ENCODE measurements around the gene WFDC2. TPM values are rescaled to one million over a fixed set of nuclear protein-coding genes. Genes with fewer than 3 reads are reported as not detected.

Gene WFDC2
- total and polyA plus RNA-seq, 8 donors = 5.0 to 49.5 (median 15.0) TPM

DNA sequence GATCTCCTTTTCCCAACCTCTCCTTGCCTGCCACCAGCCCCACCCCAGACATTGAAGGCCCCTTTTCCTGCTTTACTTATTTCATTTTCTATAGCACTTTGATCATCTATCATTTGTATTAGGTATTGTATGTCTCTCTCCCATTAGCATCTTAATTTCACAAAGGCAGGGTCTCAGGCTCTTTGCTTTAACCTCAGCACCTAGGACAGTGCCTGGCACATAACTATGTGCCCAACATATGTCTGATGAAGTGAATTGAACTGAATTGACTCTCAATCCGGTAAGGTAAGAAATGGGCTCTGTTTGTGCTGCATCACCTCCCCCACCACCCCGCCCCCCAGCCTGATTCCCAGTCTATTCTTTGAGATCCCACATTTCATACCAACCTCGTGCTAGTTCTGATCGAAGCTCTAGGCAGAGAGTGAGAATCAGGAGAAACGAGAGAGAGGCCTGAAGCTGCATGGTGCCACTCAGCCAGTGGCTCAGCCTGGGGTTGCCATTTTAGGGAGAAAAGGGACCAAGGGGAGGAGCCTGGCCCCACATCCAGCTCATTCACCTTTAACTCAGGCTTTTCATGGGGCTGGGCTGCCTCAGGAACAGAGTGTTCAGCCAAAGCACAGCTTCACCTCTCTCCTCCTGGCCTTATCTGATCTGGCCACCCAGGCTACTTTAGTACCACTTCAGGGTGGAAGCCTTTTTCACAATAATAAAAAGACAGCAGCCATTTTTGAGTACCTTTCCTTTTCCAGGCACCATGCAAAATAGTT, 45.8 kb downstream of the WFDC2 start, which contains the start of gene SPINT3:
Gene SPINT3 (minus strand): TSS at position 476 of the 767 bp plus-strand sequence. CDS start 14 bp downstream, at position 462.
- no peaks in the 10 kb centered on the region for H3K4me1 ChIP-seq
- WGBS, 2 donors = 56 to 62% methylated on average over 5 of the region's 5 CpGs
- no peak within 1 kb of the TSS for H3K27ac ChIP-seq
- no peaks in the 10 kb centered on the region for H3K36me3 ChIP-seq
- no peak for ATAC-seq
- H3K9me3 ChIP-seq = no peaks in the 10 kb centered on the region
- no peak for FAIRE-seq
- H3K4me3 ChIP-seq = no peak within 1 kb of the TSS
- TF ChIP-seq, protein P1, sequence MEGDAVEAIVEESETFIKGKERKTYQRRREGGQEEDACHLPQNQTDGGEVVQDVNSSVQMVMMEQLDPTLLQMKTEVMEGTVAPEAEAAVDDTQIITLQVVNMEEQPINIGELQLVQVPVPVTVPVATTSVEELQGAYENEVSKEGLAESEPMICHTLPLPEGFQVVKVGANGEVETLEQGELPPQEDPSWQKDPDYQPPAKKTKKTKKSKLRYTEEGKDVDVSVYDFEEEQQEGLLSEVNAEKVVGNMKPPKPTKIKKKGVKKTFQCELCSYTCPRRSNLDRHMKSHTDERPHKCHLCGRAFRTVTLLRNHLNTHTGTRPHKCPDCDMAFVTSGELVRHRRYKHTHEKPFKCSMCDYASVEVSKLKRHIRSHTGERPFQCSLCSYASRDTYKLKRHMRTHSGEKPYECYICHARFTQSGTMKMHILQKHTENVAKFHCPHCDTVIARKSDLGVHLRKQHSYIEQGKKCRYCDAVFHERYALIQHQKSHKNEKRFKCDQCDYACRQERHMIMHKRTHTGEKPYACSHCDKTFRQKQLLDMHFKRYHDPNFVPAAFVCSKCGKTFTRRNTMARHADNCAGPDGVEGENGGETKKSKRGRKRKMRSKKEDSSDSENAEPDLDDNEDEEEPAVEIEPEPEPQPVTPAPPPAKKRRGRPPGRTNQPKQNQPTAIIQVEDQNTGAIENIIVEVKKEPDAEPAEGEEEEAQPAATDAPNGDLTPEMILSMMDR (IDR thresholded peaks at IDR 0.05) = no peak
- intact Hi-C loops (cut with DNase I) = no loop called here
- no peak for DNase-seq
- no peaks in the 10 kb centered on the region for H3K27me3 ChIP-seq

DNA sequence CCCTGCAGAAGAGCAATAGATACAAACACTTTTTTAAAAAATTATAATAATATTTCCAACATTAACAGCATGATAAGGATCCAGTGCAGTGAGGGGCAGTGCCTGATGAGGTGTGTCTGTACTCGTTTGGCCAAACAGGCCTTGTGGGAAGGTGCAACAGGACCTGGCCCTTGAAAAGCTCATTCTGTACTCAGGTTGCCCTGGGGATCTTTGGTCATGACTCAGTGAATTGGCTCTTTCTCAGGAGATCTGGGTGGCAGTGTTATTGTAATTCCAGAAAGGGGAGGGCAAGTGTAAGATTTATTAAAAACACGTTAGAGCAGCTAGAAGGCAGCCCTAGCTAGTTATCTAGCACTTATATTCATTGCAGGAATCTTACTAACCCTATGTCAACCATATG, 48.7 kb downstream of the WFDC2 start:
- ATAC-seq (peak in 3 of 4 donors; percentile 32 to 49 (median 32)), DNase-seq (no peak), FAIRE-seq (no peak)
- TF ChIP-seq, protein P1 (IDR thresholded peaks at IDR 0.05) = no peak
- intact Hi-C loops (cut with DNase I) = no loop called here
- Histone ChIP-seq H3K4me3 (no peak overlapping the region), H3K27ac (no peak overlapping the region), H3K27me3 (no peaks in the 10 kb centered on the region), H3K4me1 (no peaks in the 10 kb centered on the region), H3K36me3 (no peaks in the 10 kb centered on the region), H3K9me3 (no peaks in the 10 kb centered on the region)
- WGBS, 2 donors = 47 to 56% methylated on average over 2 of the region's 2 CpGs

DNA sequence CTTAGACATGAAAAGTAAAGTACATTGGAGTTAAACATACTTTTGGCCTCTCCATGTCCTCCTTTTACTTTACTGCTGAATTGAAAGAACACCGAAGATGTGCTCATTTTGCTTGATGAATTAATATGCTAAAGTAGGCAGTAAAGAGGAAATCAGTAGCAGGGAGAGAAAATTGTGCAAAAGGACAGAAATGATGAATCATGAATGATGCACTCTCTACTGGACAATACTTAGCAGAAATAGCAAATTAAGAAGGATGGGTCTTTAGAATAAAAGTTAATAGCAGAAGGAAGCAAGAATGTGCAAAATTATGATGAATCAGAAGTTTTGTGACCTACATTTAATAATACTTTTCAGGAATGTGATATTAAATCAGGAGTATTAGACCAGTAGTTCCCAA, 54.3 kb downstream of the WFDC2 start:
- DNase-seq = no peak
- Histone ChIP-seq H3K9me3 (no peaks in the 10 kb centered on the region), H3K4me1 (no peaks in the 10 kb centered on the region), H3K27me3 (no peaks in the 10 kb centered on the region), H3K4me3 (no peak overlapping the region), H3K27ac (no peak overlapping the region), H3K36me3 (no peaks in the 10 kb centered on the region)
- TF ChIP-seq, protein P1 (IDR thresholded peaks at IDR 0.05) = no peak
- FAIRE-seq = no peak
- intact Hi-C loops (cut with DNase I) = no loop called here
- 45 to 46% methylated on average over 1 of the region's 1 CpG for WGBS, 2 donors
- ATAC-seq = no peak

DNA sequence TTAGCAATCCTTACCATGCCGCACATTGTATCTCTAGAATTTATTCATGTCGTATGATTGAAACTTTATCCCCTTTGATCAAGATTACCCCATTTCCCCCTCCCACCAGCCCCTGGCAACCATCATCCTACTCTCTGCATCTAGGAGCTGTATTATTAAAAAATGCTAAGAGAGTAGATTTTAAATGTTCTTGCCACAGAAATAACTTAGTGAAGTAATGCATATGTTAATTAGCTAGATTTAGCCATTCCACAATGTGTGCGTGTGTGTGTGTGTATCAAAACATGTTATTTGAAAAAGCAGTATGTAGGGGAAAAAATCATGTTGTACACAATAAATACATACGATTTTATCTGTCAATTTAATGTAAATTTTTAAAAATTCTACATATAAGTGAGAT, 57.7 kb downstream of the WFDC2 start:
- Histone ChIP-seq H3K27ac (no peak overlapping the region), H3K4me3 (no peak overlapping the region), H3K27me3 (no peaks in the 10 kb centered on the region), H3K9me3 (no peaks in the 10 kb centered on the region), H3K36me3 (no peaks in the 10 kb centered on the region), H3K4me1 (no peaks in the 10 kb centered on the region)
- DNase-seq (no peak), FAIRE-seq (no peak), ATAC-seq (no peak)
- intact Hi-C loops (cut with DNase I) = no loop called here
- 69 to 71% methylated on average over 4 of the region's 4 CpGs for WGBS, 2 donors
- TF ChIP-seq, protein P1 (IDR thresholded peaks at IDR 0.05) = no peak

Small RNA genes within 50 kb of the gene (microRNA-seq; reads per million reads assigned to microRNA genes)
- 0 to 0.29 reads per million in 2 donors for gene MIR6812

Other genes with a start within 250 kb of the WFDC2 start
- not detected for gene SEMG2, start 248.4 kb upstream of the WFDC2 start, total RNA-seq
- not detected for gene SEMG2, start 248.4 kb upstream of the WFDC2 start, polyA plus RNA-seq
- 10 to 100 TPM in 4 of 6 donors, 1 to 10 TPM in 2; 4.4 to 51.1 (median 24.1) TPM for gene SLPI, start 215.2 kb upstream of the WFDC2 start, total RNA-seq
- 10 to 100 TPM; 27.3 to 49.4 TPM for gene SLPI, start 215.2 kb upstream of the WFDC2 start, polyA plus RNA-seq
- 100 to 1,000 TPM; 169 to 591 (median 427) TPM for gene RBPJL, start 162.9 kb upstream of the WFDC2 start, total RNA-seq
- gene RBPJL, start 162.9 kb upstream of the WFDC2 start, polyA plus RNA-seq = 1,000 to 10,000 TPM; 1,163 to 1,575 TPM
- gene MATN4, start 161.5 kb upstream of the WFDC2 start, total RNA-seq = 1 to 10 TPM in 5 of 6 donors, under 1 TPM in 1; 0.89 to 6.4 (median 2.3) TPM
- 1 to 10 TPM; 1.5 to 3.1 TPM for gene MATN4, start 161.5 kb upstream of the WFDC2 start, polyA plus RNA-seq
- 100 to 1,000 TPM in 2 of 6 donors, 10 to 100 TPM in 4; 50.9 to 208 (median 56.0) TPM for gene SDC4, start 121.3 kb upstream of the WFDC2 start, total RNA-seq
- 10 to 100 TPM; 48.2 to 54.8 TPM for gene SDC4, start 121.3 kb upstream of the WFDC2 start, polyA plus RNA-seq
- 10 to 100 TPM; 11.1 to 19.0 (median 16.5) TPM for gene SYS1, start 106.6 kb upstream of the WFDC2 start, total RNA-seq
- gene SYS1, start 106.6 kb upstream of the WFDC2 start, polyA plus RNA-seq = 10 to 100 TPM in 1 of 2 donors, 1 to 10 TPM in 1; 9.6 to 13.7 TPM
- under 1 TPM in 1 of 6 donors, not detected in 5; 0.44 TPM for gene TP53TG5, start 91.4 kb upstream of the WFDC2 start, total RNA-seq
- not detected for gene TP53TG5, start 91.4 kb upstream of the WFDC2 start, polyA plus RNA-seq
- 10 to 100 TPM; 11.6 to 25.7 (median 17.9) TPM for gene DBNDD2, start 61.5 kb upstream of the WFDC2 start, total RNA-seq
- gene DBNDD2, start 61.5 kb upstream of the WFDC2 start, polyA plus RNA-seq = 10 to 100 TPM; 21.2 to 31.0 TPM
- 10 to 100 TPM; 35.3 to 59.1 (median 46.2) TPM for gene PIGT, start 53.6 kb upstream of the WFDC2 start, total RNA-seq
- gene PIGT, start 53.6 kb upstream of the WFDC2 start, polyA plus RNA-seq = 10 to 100 TPM; 60.7 to 69.1 TPM
- gene SPINT3, start 45.9 kb downstream of the WFDC2 start, total RNA-seq = not detected
- gene SPINT3, start 45.9 kb downstream of the WFDC2 start, polyA plus RNA-seq = not detected
- gene WFDC6, start 69.7 kb downstream of the WFDC2 start, total RNA-seq = not detected
- not detected for gene WFDC6, start 69.7 kb downstream of the WFDC2 start, polyA plus RNA-seq
- gene EPPIN, start 77.6 kb downstream of the WFDC2 start, total RNA-seq = not detected
- gene EPPIN, start 77.6 kb downstream of the WFDC2 start, polyA plus RNA-seq = not detected
- gene WFDC8, start 109.5 kb downstream of the WFDC2 start, total RNA-seq = not detected
- gene WFDC8, start 109.5 kb downstream of the WFDC2 start, polyA plus RNA-seq = not detected
- not detected for gene WFDC10A, start 160.0 kb downstream of the WFDC2 start, total RNA-seq
- gene WFDC10A, start 160.0 kb downstream of the WFDC2 start, polyA plus RNA-seq = not detected
- not detected for gene WFDC9, start 161.5 kb downstream of the WFDC2 start, total RNA-seq
- gene WFDC9, start 161.5 kb downstream of the WFDC2 start, polyA plus RNA-seq = not detected
- gene WFDC11, start 200.5 kb downstream of the WFDC2 start, total RNA-seq = not detected
- not detected for gene WFDC11, start 200.5 kb downstream of the WFDC2 start, polyA plus RNA-seq
- not detected for gene WFDC13, start 232.3 kb downstream of the WFDC2 start, total RNA-seq
- gene WFDC13, start 232.3 kb downstream of the WFDC2 start, polyA plus RNA-seq = not detected
- not detected for gene WFDC10B, start 235.3 kb downstream of the WFDC2 start, total RNA-seq
- gene WFDC10B, start 235.3 kb downstream of the WFDC2 start, polyA plus RNA-seq = not detected

All from pancreas (tissue), 10 donors.